GM21619 (cell line): ENCODE data around the gene TBXT.
"Not testable (repeated sequence)": the region's sequence is repeated elsewhere in the genome, so short reads cannot be mapped to it uniquely, and the experiment has no call there.

Source experiments
- ATAC-seq: cut with Tn5 transposase; IDR thresholded peaks from one replicate; pipeline ENCODE4 v1.9.1; 2021; ENCODE audit not compliant: unreplicated experiment

Gene TBXT

DNA sequence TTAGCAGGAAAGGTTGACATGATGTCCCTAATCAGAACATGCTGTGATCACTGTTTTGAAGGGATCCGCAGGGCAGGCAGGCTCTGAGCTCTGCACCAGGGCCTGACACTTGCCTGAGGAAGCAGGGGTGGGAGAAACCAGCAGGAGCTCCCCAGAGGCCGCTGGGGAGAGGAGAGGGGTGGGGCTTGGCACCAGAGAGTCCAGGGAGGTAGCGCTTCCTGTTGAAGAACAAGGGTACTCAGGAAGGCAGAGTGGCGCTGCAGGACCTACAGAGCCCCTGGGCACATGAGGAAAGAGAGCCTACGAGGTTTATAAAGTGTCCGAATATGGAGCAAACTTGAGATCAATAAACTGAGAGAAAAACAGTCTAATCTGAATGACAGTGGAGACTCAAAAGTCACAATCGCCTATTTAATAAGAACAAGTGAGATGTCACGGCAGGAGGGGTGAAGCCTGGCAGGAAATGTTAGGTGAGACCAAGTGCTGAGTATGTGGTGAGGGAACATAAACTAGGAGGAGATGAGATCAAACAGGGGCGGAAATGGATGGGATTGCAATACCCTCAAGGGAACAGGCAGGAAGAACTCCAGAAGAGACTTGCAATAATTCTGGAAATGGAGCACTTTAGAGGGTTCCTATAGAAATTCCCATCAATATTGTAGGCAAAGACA lies 5.8 kb upstream of the TBXT start:
- ATAC-seq, result no peak

DNA sequence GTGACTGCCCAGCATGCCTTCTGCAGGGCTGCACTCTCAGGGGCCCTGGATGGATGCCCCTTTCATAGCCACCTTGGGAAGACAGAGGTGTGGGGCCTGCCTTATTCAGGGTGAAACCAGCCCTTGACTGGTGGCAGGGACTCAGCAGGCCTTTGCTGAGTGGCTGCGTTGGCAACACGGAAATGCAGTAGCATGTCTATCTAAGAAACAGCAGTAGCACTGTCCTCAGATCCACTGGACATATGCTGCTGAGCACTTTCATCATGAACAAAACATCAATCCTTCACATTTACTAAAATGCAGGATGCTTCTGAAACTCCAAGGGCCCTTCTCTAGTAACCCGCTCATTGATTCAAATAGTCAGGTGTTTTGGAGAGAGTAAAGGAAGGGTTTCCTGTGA lies 4.9 kb upstream of the TBXT start:
- no peak for ATAC-seq

- ATAC-seq, result no peak
Observed at GRCh38 chr6:166169549-166170421, 2.1 kb upstream of the TBXT start.

- no peak for ATAC-seq
Observed at GRCh38 chr6:166168616-166169548, 1.2 kb upstream of the TBXT start.

DNA sequence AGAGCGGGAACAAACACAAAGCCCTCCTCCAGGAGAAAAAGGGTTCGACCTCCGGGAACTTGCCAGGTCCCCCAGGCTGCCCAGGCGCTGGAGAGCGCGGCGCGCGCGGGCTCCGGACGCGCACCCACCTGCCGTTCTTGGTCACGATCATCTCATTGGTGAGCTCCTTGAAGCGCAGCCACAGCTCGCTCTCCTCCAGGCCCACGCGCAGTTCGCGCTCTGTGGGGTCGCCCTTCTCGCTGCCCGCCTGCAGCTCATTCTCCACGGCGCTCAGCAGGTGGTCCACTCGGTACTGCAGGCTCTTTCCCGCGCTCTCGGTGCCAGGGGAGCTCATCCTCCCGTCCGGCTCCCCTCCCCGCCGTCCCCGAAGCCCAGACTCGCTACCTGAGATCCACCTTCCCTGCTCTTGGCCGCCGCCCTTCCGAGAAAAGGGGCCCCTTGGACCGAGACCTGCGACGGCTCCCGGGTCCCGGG lies 356 bp downstream of the TBXT start:
- ATAC-seq, result no peak

DNA sequence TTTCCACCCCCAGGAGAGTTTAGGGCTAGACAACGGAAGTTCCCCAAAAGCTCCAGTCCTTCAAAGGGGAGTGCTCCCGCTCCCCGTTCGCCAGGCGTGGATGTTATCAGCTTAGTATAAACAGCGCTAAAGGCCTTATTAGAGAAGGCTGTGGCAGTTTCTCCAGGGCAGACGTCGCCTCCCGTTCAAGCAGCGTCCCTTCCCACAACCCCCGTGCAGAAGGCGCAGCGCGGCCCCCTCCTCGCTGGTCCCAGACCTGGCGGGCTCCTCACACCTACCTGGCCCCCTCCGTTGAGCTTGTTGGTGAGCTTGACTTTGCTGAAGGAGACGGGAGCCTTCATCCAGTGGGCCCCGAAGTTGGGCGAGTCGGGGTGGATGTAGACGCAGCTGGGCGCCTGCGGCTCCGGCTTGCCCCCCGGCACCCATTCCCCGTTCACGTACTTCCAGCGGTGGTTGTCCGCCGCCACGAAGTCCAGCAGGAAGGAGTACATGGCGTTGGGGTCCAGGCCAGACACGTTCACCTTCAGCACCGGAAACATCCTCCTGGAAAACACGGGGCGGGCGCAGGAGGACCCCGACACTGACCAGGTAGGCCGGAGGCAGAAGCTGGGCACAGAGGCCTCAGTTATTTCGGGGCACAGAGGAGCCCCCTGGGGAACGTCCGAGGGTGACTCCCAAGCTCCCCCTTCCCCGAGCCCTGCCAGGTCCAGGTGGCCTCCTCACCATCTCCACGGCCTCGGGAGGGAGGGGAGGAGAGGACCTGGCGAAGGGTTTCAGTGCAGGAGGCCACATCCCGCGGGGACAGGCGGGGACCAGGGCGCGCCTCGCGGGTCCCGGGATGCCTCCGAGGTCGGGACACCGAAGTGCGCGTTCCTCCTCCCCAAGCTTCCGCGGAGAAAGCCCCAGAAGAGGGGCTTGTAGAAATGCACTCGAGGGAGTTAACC lies 1.1 kb downstream of the TBXT start:
- ATAC-seq, result no peak

GRCh38 chr6:166165558-166166313 lies 1.9 kb downstream of the TBXT start:
- no peak for ATAC-seq

DNA sequence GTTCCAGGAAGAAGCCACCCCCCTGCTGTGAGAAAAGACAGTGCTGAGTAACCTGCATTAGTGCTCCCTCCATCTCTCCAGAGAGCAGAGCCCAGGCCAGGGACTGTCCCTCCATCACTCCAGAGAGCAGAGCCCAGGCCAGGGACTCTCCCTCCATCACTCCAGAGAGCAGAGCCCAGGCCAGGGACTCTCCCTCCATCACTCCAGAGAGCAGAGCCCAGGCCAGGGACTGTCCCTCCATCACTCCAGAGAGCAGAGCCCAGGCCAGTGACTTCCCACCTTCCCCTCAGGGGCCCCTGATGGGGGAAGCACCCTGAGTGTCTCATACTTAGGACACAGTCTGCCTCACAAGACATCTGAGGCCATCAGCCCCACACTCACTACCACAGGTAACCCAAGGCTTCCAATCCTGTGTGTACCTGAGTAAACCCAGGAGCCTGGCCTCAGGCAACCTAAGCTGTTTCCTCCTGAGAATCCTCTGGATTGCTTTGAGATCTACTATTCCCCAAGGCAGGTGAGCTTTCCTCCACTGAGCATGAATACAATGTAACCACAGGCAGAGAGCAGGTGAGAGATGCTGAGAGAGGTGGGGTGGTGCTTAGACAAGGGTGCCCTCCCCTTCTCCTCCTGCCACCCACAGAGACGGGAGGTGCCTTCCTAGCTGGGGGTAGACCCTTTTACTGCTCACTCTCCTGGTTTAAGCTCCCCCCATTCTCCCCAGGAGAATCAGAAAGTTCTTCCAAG lies 4.9 kb downstream of the TBXT start:
- peak; percentile 96 for ATAC-seq

DNA sequence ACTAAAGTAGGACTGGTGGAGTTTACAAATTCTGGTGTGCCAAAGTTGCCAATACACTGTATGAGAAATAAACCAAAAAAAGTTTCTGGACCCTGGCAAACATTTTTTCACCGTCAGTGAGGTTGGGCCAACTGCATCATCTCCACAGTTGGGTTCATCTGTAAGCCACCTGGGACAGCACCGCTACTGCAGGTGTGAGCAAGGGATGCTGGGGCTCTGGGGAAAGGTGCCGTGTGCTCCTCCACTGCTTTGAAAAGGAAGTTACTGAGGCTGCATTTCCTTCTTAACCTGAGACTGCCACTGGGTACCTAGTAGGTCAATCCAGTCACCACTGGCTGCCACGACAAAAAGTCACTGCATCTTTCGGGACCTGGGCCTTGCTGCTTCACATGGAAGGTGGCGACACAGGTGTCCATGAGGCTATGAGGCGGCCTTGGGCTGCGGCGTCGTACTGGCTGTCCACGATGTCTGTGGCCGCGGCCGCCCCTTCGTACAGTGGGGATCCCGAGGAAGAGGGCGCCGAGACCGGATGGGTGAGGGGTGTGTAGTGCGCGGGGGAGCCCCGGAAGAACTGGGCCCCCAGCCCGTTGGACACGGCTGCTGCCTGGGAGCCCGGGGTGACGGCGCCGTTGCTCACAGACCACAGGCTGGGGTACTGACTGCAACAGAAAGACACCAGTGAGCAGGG lies 9.6 kb downstream of the TBXT start:
- no peak for ATAC-seq

GRCh38 chr6:166156942-166157341 lies 10.7 kb downstream of the TBXT start:
- no peak for ATAC-seq

DNA sequence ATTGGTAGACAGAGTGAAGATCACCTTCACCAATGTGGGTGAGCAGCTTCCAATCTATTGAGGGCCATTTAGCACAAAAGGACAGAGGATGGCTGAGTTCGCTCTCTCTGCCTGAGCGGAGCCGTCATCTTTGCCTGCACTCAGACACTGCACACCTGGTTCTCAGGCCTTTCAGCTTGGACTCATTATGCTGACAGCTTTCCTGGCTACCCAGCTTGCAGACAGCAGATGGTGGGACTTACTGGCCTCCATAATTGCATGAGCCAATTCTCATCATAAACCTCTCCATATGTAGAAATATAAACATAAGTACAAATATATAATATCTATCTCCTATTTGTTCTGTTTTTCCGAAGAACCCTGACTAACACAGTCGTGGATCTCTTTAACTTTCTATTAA lies 13.7 kb downstream of the TBXT start:
- ATAC-seq, result no peak

- no peak for ATAC-seq
Observed at GRCh38 chr6:166152660-166153059, 15.0 kb downstream of the TBXT start.

DNA sequence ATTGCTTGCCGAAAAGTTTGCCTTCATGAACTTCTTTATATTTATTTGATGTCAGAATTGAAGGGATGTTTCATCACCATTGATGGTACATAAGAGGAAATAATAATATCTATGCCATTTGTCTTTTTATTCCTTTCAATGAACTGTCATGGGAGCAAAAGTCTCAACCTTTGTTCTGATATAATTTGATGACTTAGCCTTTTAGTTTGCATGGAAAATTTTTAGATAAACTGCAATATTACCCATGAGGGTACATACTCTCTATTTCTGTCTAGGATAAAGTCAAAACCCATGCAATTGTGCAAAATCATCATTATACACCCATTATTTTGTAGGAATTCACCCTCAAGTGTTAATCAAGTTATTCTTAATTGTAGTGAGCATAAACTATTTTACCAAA lies 15.9 kb downstream of the TBXT start:
- no peak for ATAC-seq

DNA sequence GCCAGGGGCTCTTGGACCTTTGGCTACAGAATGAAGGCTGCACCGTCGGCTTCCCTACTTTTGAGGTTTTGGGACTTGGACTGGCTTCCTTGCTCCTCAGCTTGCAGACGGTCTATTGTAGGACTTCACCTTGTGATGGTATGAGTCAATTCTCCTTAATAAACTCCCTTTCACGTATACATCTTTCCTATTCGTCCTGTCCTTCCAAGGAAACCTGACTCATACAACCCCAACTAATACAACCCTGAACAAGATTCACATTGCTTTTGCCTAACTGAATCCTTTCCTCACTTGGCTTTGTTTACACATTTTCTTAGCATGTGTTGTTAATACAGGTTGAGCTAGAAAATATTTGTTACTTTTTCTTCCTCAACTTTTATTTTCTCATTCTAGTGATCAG lies 21.9 kb downstream of the TBXT start:
- no peak for ATAC-seq

- no peak for ATAC-seq
Observed at GRCh38 chr6:166143011-166143410, 24.6 kb downstream of the TBXT start.

GRCh38 chr6:166127624-166128472 lies 39.8 kb downstream of the TBXT start:
- no peak for ATAC-seq

- ATAC-seq, result not testable (repeated sequence)
Observed at GRCh38 chr6:166123115-166123514, 44.5 kb downstream of the TBXT start.
